HG03064 (cell line): ENCODE measurements around the gene TSPAN32.

Source experiments
- ATAC-seq: cut with Tn5 transposase; IDR thresholded peaks from one replicate; pipeline ENCODE4 v1.9.1; 2021; ENCODE audit warnings: low read depth; ENCODE audit not compliant: unreplicated experiment

The TSPAN32 gene

DNA sequence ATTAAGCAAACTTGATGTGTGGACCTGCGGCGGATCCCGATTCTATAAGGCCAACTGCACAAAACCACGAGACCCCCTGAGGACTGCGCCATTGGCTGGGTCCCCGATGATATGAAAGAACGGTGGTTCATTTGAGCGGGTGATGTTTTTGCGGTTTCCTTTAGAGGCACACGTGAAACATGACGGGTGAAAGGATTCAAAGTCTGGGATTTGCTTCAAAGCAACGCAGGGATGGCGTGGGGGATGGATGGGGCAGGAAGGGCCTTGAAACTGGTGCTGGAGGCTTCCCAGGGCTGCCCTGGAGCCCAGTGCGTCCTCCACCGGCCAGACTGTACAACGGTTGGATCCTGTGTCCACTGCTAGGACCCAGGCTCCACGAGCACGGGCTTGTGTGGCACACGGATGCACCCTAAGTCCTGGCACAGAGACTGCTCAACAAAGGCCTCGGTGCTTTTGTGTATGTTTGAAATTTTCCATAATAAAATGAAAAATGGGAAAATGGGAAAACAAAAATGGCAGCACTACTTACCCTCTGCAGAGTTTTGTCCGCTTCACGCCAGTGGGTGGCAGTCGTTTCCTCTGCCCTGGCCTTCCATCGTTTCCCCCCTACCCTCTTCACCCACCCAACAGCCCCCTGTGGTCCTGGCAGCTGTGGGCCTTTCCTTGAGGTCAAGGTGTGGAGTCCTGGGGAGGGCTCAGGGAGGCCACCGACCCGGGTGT is 35.1 kb upstream of the TSPAN32 start:
- ATAC-seq = no peak

DNA sequence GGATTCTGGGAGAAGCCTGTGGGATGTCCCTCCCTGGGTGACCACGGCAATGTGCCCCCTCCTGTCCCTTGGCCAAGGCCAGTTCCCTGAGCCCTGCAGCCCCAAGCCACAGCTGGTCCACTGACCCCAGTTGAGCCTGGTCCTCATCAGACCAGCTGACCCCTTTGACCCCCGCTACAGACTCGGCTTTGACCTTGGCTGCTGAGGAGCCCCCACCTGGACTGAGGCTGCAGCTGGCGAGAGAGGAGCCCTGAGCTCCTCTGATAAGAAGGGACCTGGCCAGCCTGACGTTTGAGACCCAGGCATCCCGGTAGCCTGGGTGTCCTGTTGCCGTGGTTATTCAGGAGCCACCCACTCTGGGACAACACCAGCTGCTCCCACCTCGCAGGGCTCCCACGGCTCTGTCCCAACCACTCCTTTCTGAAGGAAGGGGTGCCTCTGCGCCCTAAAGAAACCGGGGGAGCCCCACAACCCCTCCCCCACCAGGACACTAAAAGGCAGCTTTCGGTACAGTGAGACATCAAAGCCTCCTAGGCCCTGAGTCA is 34.4 kb upstream of the TSPAN32 start:
- no peak for ATAC-seq

DNA sequence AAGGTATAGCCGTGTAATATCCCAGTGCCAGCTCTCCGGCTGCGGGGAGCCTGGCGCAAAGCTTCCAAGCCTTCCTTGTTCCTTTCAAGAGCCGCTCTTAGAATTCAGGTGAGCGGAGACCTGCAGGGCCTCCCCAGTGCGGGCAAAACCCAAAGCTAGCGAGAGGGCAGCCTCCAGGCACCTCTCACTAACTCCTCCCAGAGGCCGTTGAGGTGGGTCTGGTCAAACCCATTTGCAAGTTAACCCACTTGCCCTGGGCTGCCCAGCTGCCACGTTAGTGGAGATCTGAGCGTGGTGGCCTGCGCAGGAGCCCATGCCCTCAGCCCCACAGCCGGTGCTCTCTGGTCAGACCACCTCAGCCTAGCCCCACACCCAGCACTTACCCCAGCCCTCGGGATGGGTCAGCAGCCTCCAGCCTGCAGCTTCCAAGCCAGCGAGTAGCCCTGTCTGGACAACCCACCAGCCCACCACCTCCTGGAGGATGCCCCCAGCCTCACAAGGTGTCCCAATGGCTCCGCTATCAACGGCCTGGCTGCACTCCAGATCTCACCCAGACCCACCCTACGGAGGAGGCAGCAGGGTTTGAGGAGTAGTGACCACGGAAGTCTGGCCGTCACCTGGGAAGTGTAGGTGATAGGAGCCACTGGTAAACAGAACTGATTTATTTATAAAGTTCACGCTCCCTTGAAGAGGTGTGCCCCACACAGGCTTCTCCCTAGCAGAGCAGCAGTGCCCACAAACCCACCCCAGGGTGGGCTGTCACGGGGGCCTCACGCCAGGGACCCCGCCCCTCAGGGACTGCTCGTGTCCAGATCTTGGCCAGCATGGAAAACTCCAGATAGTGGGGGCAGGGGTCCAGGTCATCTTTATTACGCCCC is 33.7 kb upstream of the TSPAN32 start:
- ATAC-seq = no peak

DNA sequence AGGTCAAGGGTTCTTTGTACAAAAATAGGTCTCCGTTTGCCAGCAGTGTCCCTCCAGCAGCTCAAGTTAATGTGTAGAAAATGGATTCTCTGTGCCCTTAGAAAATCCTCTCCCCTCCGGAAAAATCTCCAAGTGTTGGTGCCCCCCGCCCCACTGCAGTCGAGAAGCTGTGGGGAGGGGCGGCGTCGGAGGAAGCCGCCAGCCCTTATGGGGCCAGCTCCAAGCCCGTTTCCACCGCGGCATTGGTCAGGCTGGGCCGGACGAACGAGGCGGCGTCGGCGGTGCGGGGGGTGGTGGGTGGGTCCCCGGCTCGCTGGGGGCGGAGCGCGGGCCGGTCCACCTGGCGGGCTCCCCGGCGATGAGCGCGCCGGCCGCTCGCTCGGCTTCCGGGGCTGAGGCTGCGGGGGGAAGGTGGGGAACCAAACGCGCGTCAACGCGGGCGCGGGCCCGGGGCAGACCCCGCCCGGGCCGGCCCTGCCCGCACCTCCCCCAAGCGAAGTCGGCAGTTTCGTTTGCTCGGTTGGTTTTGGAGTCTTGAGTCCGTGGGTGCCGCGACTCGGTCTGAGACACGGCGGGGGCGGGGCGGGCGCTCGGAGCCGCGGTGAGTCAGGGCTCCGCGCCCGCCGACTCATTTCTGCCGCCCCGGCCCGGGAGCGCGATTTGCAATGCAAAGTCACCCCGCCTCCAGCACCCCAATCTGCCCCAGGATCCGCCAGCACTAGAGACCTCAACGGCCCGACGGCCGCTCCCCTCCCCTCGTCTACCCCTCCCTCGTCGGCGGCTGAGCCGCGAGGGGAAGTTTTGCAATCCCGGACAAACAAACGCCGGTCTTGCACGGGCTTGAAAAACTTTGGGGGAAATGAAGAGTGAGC is 32.8 kb upstream of the TSPAN32 start:
- ATAC-seq = no peak

DNA sequence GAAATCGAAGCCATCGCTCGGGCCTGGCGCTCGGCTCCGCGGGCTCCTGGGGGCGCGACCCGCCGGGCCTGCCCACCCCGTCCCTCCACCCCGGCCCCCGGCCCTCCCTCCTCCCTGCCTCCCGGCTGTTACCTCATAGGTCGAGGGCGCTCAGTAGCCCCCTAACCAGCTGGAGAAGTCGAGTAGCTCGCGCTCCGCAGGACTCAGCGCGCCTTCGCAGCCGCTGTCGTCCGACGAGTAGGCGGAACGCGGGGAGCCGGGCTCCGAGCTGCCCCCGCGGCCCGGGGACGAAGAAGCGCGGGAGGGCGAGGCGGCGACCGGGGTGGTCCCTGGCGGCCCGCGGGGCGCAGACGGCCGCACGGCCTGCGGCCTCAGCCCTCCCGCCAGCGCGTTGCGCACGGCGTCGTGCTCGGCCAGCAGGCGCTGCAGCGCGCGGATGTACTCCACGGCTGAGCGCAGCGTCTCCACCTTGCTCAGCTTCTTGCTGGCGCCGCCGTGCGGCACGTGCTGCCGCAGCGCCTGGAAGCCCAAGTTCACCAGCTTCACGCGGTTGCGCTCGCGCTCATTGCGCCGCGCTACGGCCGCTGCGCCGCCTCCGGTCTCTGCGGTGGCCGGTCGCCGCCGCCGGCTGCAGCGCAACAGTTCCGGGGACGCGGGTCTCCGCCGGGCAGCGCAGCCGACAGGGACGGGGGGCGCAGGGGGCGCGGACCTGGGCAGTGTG is 32.1 kb upstream of the TSPAN32 start:
- ATAC-seq = no peak

DNA sequence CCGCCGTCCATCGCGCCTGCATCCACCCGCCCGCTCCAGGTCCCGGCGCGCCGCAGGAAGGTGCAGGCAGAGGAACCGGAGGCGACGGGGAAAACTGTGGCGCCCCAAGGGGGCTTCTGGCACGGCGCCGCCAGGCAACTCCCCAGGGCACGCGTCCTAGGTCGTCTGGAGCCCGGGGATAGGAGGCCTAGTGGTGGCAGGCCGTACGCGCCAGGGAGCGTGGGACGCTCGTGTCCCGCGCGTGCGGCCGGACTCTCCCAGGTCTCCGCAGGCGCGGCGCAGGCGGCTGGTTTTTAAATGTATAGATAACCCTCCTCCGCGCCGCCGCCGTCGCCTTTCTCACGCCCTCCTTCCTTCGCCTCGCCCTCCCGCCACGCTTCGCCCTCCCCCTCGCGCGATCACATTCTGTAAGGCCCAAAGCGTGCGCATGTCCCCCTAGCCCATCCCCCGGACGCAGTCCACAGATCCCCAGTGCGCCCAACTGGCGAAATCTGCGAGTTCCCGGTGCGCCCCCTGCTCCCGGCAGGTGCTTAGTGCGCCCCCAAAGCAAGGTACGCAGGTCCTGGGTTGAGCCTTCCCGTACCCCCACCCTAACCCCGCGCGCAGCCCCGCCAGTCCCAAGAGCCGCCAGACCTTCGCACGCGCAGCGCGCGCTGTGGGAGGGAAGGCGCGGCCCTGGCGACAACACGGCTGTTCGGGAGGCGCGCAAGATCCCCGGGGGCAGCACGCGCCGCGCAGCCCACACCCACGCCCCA is 31.3 kb upstream of the TSPAN32 start, which contains the start of gene ASCL2:
ASCL2 (minus strand) TSS at position 267 of the 755 bp plus-strand sequence; CDS start at position 11, 256 bp downstream.
- ATAC-seq = no peak

DNA sequence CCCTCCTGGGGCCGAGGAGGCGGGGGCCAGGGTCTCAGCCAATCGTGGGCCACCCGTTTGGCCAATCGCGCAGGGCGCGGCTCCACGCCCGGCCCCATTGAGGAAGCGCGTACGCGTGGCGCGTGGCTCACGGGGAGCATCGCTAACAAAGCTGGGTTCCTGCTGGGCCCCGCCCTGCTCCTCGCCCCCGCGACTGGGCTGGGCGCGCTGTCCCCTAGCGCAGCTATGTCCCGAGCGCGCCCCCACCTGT is 30.8 kb upstream of the TSPAN32 start:
- no peak for ATAC-seq

DNA sequence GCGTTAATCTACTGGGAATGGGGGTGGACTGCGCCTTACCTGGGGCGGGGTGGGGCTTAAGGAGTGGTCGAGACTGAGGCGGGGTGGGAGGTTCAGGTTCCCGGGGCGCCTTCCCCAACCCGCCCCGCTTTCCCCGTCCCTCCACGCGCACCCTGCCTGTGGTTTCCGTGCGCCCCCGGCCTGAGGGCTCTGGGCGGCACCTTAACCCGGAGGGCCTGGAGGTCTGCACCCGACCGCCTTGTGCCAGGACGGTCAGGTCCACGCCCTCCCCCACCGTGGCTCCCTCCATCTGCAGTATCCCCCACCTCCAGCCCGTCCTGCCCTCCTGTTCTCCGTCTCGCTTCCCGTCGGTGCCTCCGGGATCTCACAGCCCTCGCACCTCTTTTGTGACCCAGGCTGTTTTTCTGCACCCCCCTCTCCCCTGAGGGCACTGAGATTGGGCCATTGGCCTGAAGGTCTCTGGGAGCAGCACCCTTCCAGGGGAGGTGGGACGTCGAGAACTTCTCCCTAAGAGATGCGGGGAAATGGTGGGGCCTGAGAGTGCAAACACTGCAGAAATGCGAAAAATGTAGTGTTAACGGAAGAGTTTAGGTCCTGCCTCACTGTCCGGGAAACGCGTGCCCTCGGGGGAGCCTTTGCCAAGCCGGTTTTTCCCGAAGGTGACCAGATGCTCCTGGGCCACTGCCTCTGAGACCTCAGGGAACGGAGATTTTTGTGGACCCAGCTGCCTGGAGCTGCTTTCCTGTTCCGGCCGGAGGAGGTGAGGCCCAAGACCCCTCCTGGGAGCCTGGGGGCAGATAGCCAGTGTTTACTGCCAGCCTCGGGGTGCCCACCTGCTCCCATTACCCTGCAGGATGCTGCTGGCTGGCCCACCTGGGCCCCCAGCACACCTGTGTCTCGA is 30.2 kb upstream of the TSPAN32 start:
- no peak for ATAC-seq

DNA sequence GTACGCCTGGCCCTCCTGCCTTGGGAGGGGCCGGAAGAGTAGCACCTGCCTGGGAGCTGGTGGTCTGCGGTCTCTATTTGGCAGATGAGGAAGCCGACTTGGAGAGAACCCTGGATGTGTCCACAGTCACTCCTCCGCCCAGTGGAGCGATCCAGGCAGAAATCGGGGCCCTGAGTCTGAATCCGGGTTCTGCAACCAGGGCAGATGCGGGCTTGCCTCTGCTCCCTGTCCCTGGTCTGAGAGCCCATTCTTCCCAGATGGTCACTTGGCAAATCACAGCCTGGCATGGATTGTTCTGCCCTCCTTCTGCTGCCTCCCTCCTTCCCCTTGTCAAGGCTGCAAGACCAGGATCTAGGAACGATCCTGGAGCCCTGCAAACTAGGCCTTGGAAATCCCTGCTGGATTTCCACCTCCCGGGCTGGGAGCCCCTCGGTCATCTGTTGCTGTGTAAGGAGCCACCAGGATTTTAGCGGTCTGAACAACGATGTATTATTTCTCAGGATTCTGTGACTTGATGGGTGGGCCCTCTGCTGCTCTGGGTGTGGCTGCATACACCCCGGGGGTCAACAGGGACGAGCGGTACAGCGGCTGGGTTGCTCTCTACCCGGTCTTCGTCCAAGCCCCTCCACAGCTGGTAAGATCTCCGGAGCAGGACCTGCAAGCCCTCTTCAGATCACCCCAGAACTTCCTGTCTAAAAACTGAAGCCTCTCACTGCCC is 29.4 kb upstream of the TSPAN32 start:
- no peak for ATAC-seq

DNA sequence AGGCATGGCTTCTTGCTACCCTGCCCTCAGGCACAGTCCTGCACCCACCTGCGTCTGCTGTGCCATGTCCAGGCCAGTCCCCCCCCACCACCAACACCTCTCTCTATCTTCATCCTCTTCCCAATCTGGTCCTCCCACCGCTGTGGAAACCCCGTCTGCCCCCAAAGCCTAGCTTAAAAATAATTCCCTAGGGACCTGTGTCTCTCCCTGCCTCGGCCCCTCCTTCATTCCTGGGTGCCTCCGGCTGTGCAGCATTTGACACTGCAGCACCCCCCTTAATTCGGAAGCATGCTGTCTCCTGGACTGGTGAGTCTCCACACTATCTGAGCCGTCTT is 28.9 kb upstream of the TSPAN32 start:
- no peak for ATAC-seq

DNA sequence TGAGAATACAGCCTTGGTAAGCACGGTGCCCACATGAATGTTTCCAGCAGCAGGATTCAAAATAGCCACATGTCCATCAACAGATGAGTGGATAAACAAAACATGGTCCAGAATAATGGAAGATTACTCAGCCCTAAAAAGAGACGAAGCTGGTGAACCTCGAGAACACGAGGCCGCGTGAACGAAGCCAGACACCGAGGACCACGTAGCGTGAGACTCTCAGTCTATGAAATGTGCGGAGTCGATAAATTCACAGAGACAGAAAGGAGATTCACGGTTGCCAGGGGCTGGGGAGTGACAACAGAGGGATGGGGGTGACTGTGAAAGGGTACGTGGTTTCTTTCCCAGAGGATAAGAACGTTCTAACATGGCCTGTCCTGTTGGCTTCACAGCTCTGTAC is 28.5 kb upstream of the TSPAN32 start:
- no peak for ATAC-seq

DNA sequence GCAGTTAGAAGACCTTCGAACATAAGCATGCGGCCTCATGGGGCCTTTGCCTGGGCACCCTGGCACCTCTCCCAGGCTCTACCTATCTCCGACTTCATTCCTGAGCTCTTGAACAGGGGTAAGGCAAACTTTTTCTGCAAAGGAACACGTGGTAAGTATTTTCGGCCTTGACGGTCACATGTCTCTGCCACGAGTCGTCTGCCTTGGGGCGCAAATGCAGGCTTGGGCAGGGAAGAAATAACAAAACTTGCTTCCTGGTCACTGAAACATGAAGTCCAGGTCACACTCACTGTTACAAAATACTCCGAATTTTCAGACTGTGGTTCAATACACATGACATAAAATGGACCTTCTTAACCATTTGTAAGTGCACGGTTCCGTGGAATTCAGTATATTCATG is 28.0 kb upstream of the TSPAN32 start:
- no peak for ATAC-seq

DNA sequence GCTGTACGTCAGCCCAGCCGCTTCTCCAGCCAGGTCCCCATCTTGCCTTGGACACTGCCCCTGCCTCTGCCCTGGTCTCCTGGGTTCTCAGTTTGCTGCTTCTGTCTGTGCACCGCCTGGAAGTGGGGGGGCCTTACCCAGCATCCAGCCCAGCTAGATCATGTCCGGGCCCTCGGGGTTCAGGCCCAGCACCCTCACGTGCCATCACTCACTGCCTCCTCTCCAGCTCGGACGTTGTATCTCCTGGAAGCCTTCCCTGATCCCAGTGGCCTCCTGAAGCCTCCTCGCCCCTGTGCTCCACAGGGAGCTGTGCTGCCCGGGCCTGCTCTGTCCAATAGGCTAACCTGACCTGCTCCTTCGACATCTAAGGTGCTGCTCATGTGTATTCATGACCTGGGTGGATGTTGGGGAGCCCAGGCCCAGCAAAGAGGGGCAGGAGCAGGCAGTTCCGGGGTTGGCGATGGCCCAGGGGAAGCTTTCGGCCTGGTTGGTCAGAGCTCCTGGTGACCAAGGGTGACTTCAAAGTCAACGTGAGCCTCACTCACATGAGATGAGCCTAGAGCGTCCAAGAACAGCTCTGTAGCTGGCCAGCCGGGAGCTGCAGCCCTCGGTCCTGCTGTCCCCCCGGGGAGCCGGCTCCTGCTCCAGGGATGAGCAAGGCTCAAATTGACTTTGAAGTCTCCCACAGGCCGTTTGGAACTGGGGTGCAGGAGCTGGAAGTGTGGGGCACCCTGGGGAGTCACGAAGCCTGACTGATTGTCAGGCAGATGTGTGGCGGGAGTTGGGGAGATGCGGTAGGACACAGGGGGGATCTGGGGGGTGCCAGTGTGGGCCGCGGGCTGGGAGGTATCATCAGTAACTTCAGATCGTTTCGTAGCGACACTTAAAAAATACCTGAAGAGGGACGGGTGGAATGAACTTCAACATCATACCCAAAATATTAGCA is 26.2 kb upstream of the TSPAN32 start:
- ATAC-seq = no peak

DNA sequence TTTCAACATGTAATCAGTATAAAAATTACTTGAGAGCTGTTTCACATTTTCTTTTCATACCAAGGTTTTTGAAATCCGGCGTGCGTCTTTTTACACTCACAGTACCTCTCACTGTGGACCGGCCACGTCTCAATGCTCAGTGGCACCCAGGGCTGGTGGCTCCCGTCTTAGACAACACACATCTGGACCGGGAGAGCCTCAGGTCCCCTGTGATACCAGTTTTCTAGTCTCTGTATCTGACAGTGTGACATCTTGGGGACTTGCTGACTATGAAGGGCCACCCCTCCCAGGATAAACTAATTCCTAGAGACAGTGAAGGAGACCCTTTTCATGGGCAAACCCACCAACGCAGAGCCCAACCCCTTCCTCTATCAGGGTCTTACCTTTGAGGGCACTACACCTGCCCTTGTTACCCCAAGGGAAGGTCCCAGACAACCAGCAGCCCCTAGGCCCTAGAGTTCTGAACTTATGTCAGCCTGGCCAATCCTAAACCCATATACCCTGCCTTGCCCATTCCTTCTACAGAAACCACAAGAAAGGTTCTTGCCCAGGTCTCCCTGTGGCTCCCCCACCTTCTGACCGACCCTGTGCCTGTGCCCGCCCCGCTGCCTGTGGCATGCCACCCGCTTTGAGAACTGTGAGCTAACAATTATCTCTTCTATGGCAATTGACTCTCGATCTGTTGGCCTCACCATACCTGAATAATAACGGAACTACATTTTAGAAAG is 25.4 kb upstream of the TSPAN32 start:
- ATAC-seq = no peak

DNA sequence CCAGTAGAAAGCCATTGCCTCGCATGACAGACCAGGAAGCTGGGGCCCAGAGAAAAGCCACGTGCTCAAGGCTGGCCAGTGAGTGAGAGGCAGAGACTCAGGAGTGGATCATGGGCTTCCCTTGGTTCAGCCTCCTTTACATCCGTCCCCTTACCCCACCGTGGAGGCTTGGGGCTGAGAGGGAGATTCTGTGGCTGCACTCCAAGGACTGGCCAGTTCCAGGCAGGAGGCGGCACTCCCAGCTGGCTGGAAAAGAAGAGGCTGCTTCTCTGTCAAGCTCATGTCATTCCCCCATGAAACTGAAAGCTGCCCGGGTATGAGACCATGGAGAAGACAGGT is 24.8 kb upstream of the TSPAN32 start:
- no peak for ATAC-seq

DNA sequence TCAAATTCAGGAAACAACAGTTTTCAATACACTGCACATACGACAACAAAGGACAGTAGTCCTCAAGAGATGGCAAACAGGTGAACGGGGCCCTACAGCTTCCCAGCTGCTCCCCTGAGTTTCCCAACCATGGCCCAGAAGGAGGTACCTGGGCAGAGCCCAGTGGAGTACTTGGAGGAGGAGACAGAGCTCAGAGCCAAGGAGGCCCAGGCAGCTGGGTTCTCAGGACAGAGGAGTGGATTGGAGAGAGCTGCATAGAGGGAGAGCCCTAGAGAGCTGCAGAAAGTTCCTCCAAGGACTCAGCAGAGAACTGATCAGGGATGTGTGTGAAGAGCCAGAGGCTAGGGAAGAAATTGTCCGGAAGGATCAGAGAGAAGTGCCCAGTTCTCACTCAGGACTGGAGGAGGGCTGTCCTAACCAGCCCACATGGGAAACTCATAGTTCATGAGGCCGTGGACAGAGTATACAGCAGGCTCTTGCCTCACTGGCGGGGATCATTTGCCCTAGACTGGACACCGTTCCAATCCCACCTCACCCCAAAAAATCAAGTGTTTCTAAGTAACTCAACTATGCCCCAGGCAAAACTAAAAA is 23.8 kb upstream of the TSPAN32 start:
- no peak for ATAC-seq
